HL-60 (cell line): Measurements from ENCODE around the gene CSF1R.

Source experiments
- CTCF ChIP-seq: IDR thresholded peaks from one replicate; pipeline ENCODE4 v1.5.1; 2011; ENCODE audit warnings: low read length, control low read depth, inconsistent platforms; ENCODE audit not compliant: insufficient read depth
- GABPA ChIP-seq: IDR thresholded peaks from 2 replicates; pipeline ENCODE4 v1.6.1; 2012; ENCODE audit warnings: low read depth
- POLR2AphosphoS5 ChIP-seq: IDR thresholded peaks from 2 replicates; pipeline ENCODE4 v1.6.1; 2012; ENCODE audit warnings: low read depth
- REST ChIP-seq: IDR thresholded peaks from 2 replicates; pipeline ENCODE4 v1.6.1; 2012; ENCODE audit warnings: low read depth; ENCODE audit not compliant: insufficient replicate concordance

GRCh38 chr5:150056075-150056443 is 30.3 kb downstream of the CSF1R start:
- TF ChIP-seq CTCF (no peak), GABPA (no peak), REST (no peak), POLR2AphosphoS5 (no peak)
